Left cardiac atrium (tissue), 4 donors: ENCODE results near the gene ERF. TPM values are rescaled to one million over a fixed set of nuclear protein-coding genes. Genes with fewer than 3 reads are reported as not detected.

ENCODE experiments used
- ATAC-seq, 2 donors: fragments of 200-7000 bp; cut with Tn5 transposase; one replicate each; pipeline ENCODE4 v1.9.1; 2020; ENCODE audit warnings: mild to moderate bottlenecking in 2 of 2, moderate library complexity in 2 of 2
- DNase-seq: peaks from one replicate; pipeline ENCODE4 v3.0.0-alpha.2; 2020
- intact Hi-C, 2 donors: fragments of 100-400 bp; cut with DNase I; formaldehyde crosslinking; loops; one replicate each; pipeline versions ENCODE4 v1.14.1 to v1.15.1; 2022 to 2023
- long read RNA-seq: library from polyadenylated mRNA; unstranded; transcript quantifications from one replicate; pipeline ENCODE4 v2.0.0, GENCODE V29; 2021
- total RNA-seq, 2 donors: library from RNA; stranded (reverse); fragmentation: NEBNext Ultra II Directional; extraction: Animal tissue kit (Norgen Biotek cat#: 25700); gene quantifications; one replicate each; pipeline ENCODE4 v1.2.1, GENCODE V29; 2021
- donor health status: DM: no; HTN: yes; CAD: no.
- donor health status: DM: no; HTN: yes; CAD: no; lungs with severe emphysema.
- donor health status: DM: yes; HTN: yes; CAD: no.
- donor health status: Dilated cardiomyopathy.

ERF gene
- total RNA-seq = 10 to 100 TPM; 37.9 to 50.6 TPM
- long read RNA-seq = 0 reads

DNA sequence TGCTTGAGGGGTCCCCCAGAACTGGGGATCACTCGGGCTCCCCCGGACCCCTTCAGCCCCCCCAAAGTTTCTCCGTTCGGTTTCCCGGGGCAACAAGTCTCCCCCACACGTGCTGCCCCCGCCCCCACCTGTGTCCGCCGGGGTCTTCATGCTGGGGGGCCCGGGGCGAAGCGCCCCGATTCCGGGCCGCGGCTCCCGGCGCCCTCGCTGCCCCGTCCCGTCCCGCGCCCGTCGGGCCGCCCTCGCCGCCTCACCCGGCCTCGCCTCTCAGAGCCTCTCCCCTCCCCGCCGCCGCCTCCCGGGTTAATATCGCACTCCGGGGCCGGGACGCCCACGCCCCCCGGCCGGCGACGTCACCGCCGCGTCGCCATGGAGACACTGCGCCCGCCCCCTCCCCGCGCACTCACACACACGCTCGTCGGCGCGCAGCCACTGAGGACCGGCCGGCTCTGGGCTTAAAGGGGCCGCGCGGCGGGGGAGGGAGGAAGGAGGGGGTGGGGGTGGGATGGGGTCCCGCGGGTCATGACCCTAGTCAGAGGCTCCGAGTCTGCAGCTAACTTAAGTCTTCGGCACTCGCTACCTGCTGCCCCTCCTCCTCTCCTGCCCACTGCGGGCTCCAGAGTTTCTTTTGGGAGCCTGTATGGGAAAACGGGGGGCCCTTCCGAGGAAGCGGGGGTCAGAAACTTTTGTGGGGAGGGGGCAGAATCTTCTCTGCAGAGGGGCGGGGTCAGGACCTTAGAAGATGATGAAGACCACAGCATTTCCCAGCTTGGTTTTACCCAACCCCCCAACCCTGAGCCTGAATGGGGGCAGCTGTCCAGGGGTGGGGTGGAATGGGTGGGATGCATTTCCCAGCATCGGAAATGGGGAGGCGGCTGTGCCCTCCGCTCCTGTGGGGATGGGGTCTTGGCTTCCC lies at the start of gene ERF:
TSS of gene ERF (minus strand) at position 279 of the 916 bp plus-strand sequence. CDS start at position 150, 129 bp downstream.
- ATAC-seq (peak; percentile 82 to 89), DNase-seq (peak; percentile 95)
- intact Hi-C loops = no loop called here

DNA sequence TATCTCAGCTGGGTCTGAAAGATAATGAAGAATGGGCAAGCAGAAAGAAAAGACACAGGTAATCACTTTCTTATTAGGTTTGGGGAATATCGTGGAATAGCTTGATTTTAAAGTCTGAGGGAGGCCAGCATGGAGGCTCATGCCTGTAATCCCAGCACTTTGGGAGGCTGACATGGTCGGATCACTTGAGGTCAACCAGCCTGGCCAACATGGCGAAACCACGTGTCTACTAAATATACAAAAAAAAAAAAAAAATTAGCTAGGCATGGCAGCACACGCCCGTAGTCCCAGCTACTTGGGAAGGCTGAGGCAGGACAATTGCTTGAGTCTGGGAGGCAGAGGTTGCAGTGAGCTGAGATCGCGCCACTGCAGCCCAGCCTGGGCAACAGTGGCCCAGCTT lies 48.9 kb upstream of the ERF start:
- ATAC-seq (no peak), DNase-seq (no peak)
- intact Hi-C loops = no loop called here

DNA sequence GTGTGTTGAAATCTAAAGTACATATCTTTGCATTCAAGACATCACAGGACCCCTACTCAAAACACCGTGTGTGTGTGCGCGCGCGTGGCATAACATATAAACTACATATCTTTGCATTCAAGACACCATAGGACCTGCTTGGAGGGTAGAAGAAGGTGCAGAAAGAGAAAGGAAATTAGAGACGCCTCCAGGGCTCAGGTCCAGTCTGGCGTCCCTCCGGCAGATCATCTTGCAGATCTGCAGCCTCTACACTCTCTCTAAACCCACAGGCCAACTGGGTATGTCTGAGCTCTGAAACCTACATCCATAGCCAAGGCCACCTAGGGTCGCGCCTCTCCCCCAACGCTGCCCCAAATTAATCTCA lies 48.2 kb upstream of the ERF start:
- ATAC-seq (no peak), DNase-seq (no peak)
- intact Hi-C loops = no loop called here

DNA sequence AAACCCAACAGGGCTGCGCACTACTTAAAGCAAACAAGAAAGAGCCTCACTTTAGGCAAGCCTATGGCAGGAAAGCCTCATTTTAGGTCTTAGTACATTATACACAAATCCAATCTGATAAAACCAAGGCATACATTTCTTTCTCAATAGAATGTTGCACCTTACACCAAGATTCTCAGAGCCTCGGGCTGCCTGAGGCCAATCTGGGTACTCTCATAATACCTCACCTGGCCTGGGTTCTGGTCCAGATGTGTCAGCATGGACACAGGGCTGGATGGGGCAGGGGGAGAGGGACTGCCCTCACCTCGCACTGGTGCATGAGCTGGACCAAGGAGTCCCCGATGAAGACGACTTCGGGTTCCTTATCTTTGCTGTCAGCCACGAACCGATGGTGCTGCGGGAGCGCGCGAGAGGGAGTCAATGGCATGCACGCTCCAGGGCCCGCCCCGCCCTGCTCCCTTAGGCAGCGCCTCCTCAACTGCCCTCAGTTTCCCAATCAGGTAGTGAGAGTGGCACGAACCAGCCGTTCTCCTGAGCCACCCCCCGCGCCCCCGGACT lies 46.8 kb upstream of the ERF start, which contains the start of gene PRR19:
TSS of gene PRR19 (plus strand) at position 487 of the 558 bp plus-strand sequence. CDS start 7,453 bp downstream, outside the sequence.
- DNase-seq (no peak), ATAC-seq (peak; percentile 7 to 24)
- intact Hi-C loops = no loop called here

DNA sequence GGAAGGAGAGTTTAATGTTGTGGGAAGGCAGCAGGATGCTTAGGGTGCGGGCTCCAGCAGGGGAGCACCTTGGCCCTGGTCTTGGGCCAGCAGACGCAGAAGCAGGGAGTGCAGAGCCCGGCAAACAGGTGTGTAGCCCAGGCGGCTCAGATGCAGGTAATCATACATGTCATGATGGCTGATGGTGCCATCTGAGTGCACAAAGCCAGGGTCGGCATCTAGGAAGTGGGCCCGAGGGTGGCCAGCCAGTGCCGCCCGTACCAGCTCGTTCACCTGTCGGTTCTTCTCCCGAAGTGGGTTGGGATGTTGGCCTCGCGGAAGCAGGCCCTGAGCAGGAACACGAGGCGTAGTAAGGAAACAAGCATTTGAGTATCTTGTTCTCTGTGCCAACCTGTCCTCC lies 42.1 kb upstream of the ERF start:
- ATAC-seq = no peak
- DNase-seq = no peak
- intact Hi-C loops = no loop called here

DNA sequence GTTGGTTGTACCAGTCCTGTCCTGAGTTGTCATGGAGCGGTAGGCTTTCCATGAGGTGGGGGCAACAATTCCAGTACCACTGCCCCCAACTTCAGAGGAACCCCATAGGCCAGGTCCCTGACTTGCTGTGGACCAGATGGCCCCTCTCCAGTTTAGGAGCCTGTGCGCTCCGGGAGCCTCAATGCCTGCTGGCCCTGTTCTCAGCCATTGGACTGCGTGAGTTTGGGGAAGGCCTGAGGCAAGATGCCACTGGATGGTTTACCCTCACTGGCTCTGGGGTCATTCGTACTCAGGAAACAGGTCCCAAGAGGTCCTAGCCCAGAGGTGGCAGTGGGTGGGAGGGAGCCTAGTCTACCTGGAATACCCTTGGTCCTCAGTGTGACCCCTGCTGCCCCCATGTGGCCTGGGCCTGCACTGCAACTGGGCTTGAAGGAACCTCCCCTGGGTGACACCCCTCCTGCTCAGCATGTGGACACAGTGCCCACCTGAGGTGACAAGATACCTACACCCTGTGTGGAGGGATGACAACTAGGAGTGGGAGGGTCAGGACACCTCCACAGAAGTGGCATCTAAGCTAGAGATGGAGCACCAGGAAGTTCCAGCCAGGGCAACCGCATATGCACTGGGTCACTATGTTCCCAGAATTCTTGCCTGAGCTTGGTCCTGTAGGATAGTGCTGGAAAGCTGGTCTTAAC lies 41.0 kb upstream of the ERF start:
- ATAC-seq = peak; percentile 75 to 78
- peak; percentile 80 for DNase-seq
- intact Hi-C loops = no loop called here

DNA sequence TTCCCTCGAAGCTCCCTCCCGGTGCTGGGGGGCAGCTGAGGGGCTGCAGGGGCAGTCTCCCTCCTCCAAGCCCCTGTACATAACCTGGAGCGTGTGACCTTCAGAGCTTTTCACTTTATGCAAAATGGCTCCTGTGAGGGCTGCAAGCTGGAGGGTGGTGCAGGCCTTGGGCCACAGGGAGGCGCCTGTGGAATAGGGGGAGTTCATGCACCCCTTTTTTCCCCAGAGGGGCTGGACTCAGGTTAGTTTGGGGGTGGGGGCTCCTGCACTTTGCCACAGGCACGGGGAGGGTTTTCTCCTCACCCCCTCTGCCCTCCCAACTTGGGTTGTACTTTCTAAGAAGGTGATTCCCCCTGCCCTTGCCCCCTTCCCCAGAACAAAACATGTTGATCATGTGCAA lies 40.4 kb upstream of the ERF start:
- DNase-seq (no peak), ATAC-seq (no peak)
- intact Hi-C loops = no loop called here

DNA sequence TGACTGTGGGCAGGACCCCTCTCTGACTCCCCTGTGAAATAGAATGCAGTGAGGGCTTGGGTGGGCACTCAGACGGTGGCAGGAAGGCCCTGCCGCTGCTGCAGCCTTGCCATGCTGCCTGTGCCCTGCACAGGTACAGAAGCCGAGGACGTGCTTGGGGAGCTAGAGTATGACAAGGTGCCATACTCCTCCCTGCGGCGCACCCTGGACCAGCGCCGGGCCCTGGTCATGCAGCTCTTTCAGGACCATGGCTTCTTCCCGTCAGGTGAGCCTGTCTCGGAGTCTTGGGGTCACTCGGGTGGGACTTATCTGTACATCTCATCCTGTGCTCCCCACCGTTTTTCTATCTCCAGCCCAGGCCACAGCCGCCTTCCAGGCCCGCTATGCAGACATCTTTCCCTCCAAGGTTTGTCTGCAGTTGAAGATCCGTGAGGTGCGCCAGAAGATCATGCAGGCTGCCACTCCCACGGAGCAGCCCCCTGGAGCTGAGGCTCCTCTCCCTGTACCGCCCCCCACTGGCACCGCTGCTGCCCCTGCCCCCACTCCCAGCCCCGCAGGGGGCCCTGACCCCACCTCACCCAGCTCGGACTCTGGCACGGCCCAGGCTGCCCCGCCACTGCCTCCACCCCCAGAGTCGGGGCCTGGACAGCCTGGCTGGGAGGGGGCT lies 39.7 kb upstream of the ERF start:
- intact Hi-C loops = loop anchor here in 1 of 2 donors (5.0 kb wide), 1 partner anchor 47 kb away; no protein-coding TSS in a partner anchor
- DNase-seq (no peak), ATAC-seq (no peak)

DNA sequence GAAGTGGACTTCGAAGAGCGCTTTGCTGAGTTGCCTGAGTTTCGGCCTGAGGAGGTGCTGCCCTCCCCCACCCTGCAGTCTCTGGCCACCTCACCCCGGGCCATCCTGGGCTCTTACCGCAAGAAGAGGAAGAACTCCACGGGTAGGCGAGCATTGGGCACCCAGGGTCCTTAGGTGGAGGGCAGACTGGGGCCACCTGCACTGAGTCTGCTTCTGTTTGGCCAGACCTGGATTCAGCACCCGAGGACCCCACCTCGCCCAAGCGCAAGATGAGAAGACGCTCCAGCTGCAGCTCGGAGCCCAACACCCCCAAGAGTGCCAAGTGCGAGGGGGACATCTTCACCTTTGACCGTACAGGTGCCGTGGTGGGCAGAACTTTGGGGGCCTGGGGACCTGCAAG lies 39.0 kb upstream of the ERF start:
- DNase-seq (no peak), ATAC-seq (no peak)
- intact Hi-C loops = loop anchor here in 1 of 2 donors (5.0 kb wide), 1 partner anchor 47 kb away; no protein-coding TSS in a partner anchor

DNA sequence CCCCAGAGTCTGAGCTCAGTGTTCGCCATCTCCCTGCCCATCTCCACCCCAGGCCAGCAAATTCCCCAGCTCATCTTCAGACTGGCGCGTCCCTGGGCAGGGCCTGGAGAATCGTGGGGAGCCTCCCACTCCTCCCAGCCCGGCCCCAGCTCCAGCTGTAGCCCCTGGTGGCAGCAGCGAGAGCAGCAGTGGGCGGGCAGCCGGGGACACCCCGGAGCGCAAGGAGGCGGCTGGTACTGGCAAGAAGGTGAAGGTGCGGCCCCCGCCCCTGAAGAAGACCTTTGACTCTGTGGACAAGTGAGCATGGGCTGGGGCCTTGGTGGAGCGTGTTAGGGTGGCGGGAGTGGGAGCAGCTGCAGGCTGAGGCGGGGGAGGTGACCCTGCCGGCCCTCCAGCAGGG lies 38.6 kb upstream of the ERF start:
- intact Hi-C loops = loop anchor here in 1 of 2 donors (5.0 kb wide), 1 partner anchor 46 kb away; no protein-coding TSS in a partner anchor
- ATAC-seq (no peak), DNase-seq (no peak)

DNA sequence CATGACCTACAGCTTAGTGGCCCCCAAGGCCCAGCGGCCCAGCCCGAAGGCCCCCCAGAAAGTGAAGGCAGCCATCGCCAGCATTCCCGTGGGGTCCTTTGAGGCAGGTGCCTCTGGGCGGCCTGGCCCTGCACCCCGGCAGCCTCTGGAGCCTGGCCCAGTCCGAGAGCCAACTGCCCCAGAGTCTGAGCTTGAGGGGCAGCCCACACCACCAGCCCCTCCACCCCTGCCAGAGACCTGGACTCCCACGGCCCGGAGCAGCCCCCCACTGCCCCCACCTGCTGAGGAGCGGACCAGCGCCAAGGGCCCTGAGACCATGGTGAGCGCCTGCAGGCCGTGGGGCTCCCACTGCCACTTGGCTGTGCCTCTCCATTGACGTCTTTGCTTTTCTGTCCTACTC lies 38.0 kb upstream of the ERF start:
- no peak for ATAC-seq

DNA sequence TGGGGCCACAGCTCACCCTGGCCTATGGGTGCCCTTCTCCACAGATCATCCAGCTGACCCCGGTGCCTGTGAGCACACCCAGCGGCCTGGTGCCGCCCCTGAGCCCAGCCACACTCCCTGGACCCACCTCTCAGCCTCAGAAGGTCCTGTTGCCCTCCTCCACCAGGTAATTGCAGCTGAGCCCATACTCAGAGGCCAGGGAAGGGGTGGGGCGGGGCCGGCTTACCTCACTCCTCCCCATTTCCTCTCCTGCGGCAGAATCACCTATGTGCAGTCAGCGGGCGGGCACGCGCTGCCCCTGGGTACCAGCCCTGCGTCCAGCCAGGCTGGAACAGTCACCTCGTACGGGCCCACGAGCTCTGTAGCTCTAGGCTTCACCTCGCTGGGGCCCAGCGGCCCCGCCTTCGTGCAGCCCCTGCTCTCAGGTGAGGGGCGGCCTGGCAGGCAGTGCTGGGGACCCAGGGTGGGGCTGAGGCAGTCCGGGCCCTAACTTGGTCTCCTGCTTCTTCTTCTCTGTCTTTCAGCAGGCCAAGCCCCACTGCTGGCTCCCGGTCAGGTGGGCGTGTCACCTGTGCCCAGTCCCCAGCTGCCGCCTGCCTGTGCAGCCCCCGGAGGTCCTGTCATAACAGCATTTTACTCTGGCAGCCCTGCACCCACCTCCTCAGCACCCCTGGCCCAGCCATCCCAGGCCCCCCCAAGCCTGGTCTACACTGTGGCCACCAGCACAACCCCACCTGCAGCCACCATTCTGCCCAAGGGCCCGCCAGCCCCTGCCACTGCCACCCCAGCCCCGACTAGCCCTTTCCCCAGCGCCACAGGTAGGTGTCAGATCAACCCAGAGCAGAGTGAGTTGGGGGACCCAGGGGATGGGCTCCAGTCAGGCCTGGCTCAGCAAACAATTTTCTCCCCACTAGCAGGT lies 37.4 kb upstream of the ERF start:
- no peak for ATAC-seq
- no peak for DNase-seq
- intact Hi-C loops = loop anchor here in 1 of 2 donors (5.0 kb wide), 1 partner anchor 45 kb away; no protein-coding TSS in a partner anchor

More for the DNA sequence above, 38.0 kb upstream of the ERF start:
- DNase-seq = no peak
- intact Hi-C loops = loop anchor here in 1 of 2 donors (5.0 kb wide), 1 partner anchor 46 kb away; no protein-coding TSS in a partner anchor

DNA sequence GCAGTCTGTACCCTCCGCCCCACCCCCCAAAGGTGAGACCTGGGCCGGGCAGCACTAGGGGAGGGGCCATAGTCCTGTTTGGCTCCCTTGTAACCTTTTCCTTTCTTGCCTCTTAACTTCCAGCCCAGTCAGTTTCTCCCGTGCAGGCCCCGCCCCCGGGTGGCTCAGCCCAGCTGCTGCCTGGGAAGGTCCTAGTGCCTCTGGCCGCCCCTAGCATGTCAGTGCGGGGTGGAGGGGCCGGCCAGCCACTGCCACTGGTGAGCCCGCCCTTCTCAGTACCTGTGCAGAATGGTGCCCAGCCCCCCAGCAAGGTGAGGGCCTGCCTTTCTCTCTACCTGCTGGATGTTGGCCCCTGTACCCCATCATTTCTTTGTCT lies 36.5 kb upstream of the ERF start:
- no peak for ATAC-seq
- intact Hi-C loops = loop anchor here in 1 of 2 donors (5.0 kb wide), 1 partner anchor 44 kb away; no protein-coding TSS in a partner anchor
- DNase-seq = no peak

DNA sequence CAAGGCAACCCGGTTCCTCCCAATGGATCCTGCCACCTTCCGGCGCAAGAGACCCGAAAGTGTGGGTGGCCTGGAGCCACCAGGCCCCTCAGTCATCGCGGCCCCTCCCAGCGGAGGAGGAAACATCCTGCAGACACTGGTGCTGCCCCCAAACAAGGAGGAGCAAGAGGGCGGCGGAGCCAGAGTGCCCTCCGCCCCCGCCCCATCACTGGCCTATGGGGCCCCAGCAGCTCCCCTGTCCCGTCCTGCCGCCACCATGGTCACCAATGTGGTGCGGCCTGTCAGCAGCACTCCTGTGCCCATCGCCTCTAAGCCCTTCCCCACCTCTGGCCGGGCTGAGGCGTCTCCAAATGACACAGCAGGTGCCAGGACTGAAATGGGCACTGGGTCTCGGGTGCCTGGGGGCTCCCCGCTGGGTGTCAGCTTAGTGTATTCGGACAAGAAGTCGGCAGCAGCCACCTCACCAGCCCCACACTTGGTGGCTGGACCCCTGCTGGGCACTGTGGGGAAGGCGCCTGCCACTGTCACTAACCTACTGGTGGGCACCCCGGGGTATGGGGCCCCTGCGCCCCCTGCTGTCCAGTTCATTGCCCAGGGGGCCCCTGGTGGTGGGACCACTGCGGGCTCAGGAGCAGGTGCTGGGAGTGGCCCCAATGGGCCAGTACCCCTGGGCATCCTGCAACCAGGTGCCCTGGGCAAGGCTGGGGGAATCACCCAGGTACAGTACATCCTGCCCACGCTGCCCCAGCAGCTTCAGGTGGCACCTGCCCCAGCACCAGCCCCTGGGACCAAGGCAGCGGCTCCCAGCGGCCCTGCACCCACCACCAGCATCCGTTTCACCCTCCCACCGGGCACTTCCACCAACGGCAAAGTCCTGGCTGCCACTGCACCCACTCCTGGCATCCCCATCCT lies 35.9 kb upstream of the ERF start:
- ATAC-seq (no peak), DNase-seq (no peak)
- intact Hi-C loops = loop anchor here in 1 of 2 donors (5.0 kb wide), 1 partner anchor 43 kb away; no protein-coding TSS in a partner anchor

DNA sequence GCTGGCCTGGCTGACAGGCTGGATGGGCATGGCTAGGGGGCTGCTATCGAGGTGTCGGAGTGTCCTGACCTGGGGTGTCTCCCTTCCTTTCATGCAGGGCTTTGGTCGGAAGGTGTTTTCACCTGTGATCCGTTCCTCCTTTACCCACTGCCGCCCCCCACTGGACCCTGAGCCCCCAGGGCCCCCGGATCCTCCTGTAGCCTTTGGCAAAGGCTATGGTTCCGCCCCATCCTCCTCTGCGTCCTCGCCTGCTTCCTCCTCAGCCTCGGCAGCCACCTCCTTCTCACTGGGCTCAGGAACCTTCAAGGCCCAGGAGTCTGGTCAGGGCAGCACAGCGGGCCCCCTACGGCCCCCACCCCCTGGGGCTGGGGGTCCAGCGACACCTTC lies 35.2 kb upstream of the ERF start:
- intact Hi-C loops = loop anchor here in 1 of 2 donors (5.0 kb wide), 1 partner anchor 43 kb away; no protein-coding TSS in a partner anchor
- ATAC-seq = no peak
- DNase-seq = no peak

DNA sequence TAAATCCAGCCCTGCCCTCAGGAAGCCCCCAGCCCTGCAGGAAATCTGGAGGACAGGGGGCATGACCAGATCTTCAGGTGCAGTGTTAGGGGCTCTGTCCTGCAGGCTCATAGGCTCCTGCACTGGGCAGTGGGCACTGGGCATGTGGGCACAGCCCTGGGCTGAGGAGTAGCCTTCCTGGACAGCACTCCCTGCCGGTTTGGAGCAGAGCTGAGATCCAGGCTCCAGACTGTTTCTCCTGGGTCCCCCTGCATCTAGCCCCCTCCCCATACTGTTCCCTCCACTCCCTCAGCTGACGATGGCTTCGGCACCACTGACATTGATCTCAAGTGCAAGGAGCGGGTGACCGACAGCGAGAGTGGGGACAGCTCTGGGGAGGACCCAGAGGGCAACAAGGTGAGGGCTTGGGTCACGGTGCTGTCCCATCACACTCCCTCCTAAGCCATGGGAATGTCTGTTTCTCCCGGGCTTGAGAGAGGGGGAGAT lies 34.7 kb upstream of the ERF start:
- ATAC-seq (no peak), DNase-seq (no peak)
- intact Hi-C loops = loop anchor here in 1 of 2 donors (5.0 kb wide), 1 partner anchor 42 kb away; no protein-coding TSS in a partner anchor
